ENCODE results near the gene KNSTRN.
A peak's percentile ranks its signal among the peaks of the same experiment; 100 is the strongest.

KNSTRN gene

GRCh38 chr15:40382580-40383456 lies at the start of gene KNSTRN:
Gene KNSTRN, plus strand, starts transcription at chr15:40382721. Its CDS starts 115 bp downstream, at chr15:40382836.
- DNase-seq, result peak; percentile 93

GRCh38 chr15:40333922-40334492 lies 48.5 kb upstream of the KNSTRN start:
- peak; percentile 61 for DNase-seq

GRCh38 chr15:40334541-40334940 lies 48.0 kb upstream of the KNSTRN start:
- no peak for DNase-seq

GRCh38 chr15:40334941-40335795 lies 47.4 kb upstream of the KNSTRN start:
- no peak for DNase-seq

- no peak for DNase-seq
Observed at GRCh38 chr15:40335938-40336743, 46.4 kb upstream of the KNSTRN start.

- no peak for DNase-seq
Observed at GRCh38 chr15:40336744-40337122, 45.8 kb upstream of the KNSTRN start.

- no peak for DNase-seq
Observed at GRCh38 chr15:40337597-40337996, 44.9 kb upstream of the KNSTRN start.

- DNase-seq, result peak; percentile 66
Observed at GRCh38 chr15:40338041-40338657, 44.4 kb upstream of the KNSTRN start.

- no peak for DNase-seq
Observed at GRCh38 chr15:40338921-40339620, 43.5 kb upstream of the KNSTRN start.

- DNase-seq, result no peak
Observed at GRCh38 chr15:40339621-40339945, 42.9 kb upstream of the KNSTRN start.

- no peak for DNase-seq
Observed at GRCh38 chr15:40340038-40340739, 42.3 kb upstream of the KNSTRN start.

GRCh38 chr15:40340740-40341400 lies 41.7 kb upstream of the KNSTRN start, which contains the start of gene CCDC9B:
Gene CCDC9B, minus strand, starts transcription at chr15:40340939. Its CDS starts 120 bp downstream, at chr15:40340819.
- no peak for DNase-seq

GRCh38 chr15:40342416-40343320 lies 39.9 kb upstream of the KNSTRN start:
- DNase-seq, result no peak

- no peak for DNase-seq
Observed at GRCh38 chr15:40343512-40343911, 39.0 kb upstream of the KNSTRN start.

GRCh38 chr15:40344217-40344616 lies 38.3 kb upstream of the KNSTRN start:
- DNase-seq, result no peak

GRCh38 chr15:40344631-40345120 lies 37.8 kb upstream of the KNSTRN start:
- DNase-seq, result peak; percentile 71

- no peak for DNase-seq
Observed at GRCh38 chr15:40345225-40345866, 37.2 kb upstream of the KNSTRN start.

- DNase-seq, result no peak
Observed at GRCh38 chr15:40345867-40346578, 36.5 kb upstream of the KNSTRN start.
